Muscle layer of colon (tissue), 2 donors: ENCODE measurements around the gene INPP5A.
"Not testable (repeated sequence)": the region's sequence is repeated elsewhere in the genome, so short reads cannot be mapped to it uniquely, and the experiment has no call there.

ENCODE experiments used
- H3K27ac ChIP-seq: one replicate; pipeline ENCODE4 v1.7.0; 2013; ENCODE audit warnings: low read depth, mild to moderate bottlenecking, low read length, moderate library complexity
- H3K27me3 ChIP-seq, 2 donors: one replicate each; pipeline ENCODE4 v1.7.0; 2013; ENCODE audit warnings: low read length in 2 of 2, mild to moderate bottlenecking in 2 of 2; ENCODE audit not compliant: insufficient read depth in 2 of 2, control insufficient read depth in 1 of 2
- H3K36me3 ChIP-seq: one replicate; pipeline ENCODE4 v1.7.0; 2013; ENCODE audit warnings: mild to moderate bottlenecking, low read length; ENCODE audit not compliant: insufficient read depth
- H3K4me1 ChIP-seq: one replicate; pipeline ENCODE4 v1.7.0; 2013; ENCODE audit warnings: mild to moderate bottlenecking, low read length; ENCODE audit not compliant: insufficient read depth
- H3K4me3 ChIP-seq, 2 donors: one replicate each; pipeline ENCODE4 v1.7.0; 2013; ENCODE audit warnings: low read length in 2 of 2, low read depth in 1 of 2, mild to moderate bottlenecking in 1 of 2, moderate library complexity in 1 of 2
- H3K9ac ChIP-seq: one replicate; pipeline ENCODE4 v1.7.0; 2013; ENCODE audit warnings: low read length
- H3K9me3 ChIP-seq: one replicate; pipeline ENCODE4 v1.7.0; 2013; ENCODE audit warnings: mild to moderate bottlenecking, low read length
- donor health status: abdominal sarcoma.
- donor health status: Adenocarcinoma of cecum.

The INPP5A gene

DNA sequence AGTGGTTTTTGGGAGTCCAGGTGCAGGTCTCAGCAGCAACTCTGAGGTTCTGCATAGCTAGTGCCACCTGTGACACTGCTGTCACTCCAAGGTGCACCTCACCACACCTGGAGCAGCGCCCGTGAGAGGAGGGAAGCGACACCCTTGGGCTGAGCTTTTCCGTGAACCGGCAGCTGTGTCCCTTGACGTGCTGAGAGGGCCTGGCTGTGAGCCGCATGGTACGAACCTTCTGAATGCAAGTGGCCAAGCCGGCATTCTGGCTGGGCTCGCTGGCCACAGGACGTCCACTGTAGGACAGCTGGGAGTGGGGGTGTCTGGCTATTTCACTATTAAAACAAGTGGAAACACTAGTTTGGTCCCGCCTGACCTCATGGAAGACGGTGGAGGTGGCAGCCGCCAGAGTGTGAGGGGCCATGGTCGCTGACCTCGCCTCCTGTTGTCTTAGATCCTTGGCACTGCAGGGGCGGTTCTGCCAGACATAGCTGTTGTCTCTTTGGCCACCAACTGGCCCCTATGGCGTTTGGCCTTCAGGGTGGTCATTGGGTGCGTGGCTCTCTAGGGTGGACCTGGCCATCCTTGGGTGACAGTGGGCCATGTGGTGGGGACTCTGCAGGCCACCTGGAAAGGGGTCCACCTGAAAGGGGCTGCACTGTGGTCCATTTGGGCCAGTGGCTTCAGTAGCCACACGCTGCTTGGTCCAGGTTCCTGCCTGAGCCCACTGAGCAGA is 12.9 kb downstream of the INPP5A start:
- H3K9ac ChIP-seq = no peak overlapping the region
- no peaks in the 10 kb centered on the region for H3K9me3 ChIP-seq
- no peak overlapping the region for H3K27ac ChIP-seq
- H3K36me3 ChIP-seq = no peaks in the 10 kb centered on the region
- H3K4me3 ChIP-seq = no peak overlapping the region
- no peaks in the 10 kb centered on the region for H3K27me3 ChIP-seq
- H3K4me1 ChIP-seq = peaks cover 43% of the 10 kb centered on the region

GRCh38 chr10:132551093-132551807 is 13.7 kb downstream of the INPP5A start:
- H3K9ac ChIP-seq = no peak overlapping the region
- H3K27ac ChIP-seq = no peak overlapping the region
- H3K4me1 ChIP-seq = peaks cover 39% of the 10 kb centered on the region
- H3K27me3 ChIP-seq = no peaks in the 10 kb centered on the region
- no peaks in the 10 kb centered on the region for H3K36me3 ChIP-seq
- H3K4me3 ChIP-seq = no peak overlapping the region
- no peaks in the 10 kb centered on the region for H3K9me3 ChIP-seq

- no peak overlapping the region for H3K4me3 ChIP-seq
- H3K36me3 ChIP-seq = no peaks in the 10 kb centered on the region
- H3K27me3 ChIP-seq = no peaks in the 10 kb centered on the region
- peaks cover 37% of the 10 kb centered on the region for H3K4me1 ChIP-seq
- H3K27ac ChIP-seq = no peak overlapping the region
- H3K9ac ChIP-seq = no peak overlapping the region
- H3K9me3 ChIP-seq = no peaks in the 10 kb centered on the region
Observed at GRCh38 chr10:132551808-132552130, 14.2 kb downstream of the INPP5A start.

- H3K27me3 ChIP-seq, H3K4me3 ChIP-seq, H3K27ac ChIP-seq, H3K9me3 ChIP-seq, H3K9ac ChIP-seq, H3K36me3 ChIP-seq: not testable (repeated sequence)
- H3K4me1 ChIP-seq = peaks cover 31% of the 10 kb centered on the region
Observed at GRCh38 chr10:132552635-132553034, 15.0 kb downstream of the INPP5A start.

DNA sequence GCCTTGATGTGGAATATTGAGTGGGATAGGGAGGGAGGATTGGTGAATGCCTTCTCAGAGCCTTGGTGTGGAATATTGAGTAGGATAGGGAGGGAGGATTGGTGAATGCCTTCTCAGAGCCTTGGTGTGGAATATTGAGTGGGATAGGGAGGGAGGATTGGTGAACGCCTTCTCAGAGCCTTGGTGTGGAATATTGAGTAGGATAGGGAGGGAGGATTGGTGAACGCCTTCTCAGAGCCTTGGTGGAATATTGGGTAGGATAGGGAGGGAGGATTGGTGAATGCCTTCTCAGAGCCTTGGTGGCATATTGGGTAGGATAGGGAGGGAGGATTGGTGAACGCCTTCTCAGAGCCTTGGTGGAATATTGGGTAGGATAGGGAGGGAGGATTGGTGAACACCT is 16.0 kb downstream of the INPP5A start:
- H3K36me3 ChIP-seq, H3K27me3 ChIP-seq, H3K4me3 ChIP-seq, H3K9me3 ChIP-seq, H3K9ac ChIP-seq, H3K27ac ChIP-seq: not testable (repeated sequence)
- peaks cover 31% of the 10 kb centered on the region for H3K4me1 ChIP-seq

DNA sequence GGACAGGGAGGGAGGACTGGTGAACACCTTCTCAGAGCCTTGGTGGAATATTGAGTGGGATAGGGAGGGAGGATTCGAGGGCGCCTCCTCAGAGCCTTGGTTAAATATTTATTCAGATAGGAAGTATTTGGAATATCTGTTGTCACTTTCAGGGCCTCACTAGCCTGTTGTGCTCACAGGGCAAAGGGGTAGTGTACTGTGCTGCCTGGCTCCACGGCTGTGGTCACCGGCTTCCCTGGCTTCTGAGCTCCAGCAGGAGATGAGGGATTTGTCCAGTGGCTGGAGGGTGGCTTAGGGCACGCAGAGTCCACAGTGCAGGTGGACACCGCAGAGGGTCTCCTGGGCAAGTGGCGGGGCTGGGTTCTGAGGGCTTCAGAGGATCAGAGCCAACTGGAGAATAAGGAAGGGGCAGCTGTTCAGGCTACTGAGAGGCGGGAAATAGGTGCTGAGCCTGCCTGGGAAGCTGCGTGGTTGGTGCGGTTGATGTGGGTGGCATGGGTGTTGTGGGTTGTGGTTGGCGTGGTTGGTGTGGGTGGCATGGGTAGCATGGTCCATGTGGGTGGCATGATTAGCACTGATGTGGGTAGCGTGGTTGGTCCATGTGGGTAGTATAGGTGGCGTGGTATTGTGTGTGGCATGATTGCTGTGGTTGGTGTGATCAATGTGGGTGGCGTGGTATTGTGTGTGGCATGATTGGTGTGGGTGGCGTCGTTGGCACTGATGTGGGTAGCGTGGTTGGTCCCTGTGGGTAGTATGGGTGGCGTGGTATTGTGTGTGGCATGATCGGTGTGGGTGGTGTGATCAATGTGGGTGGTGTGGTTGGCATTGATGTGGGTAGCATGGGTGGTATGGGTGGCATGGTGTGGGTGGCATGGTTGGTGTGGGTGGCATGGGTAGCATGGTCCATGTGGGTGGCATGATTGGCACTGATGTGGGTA is 16.7 kb downstream of the INPP5A start:
- Histone ChIP-seq H3K9me3 (no peaks in the 10 kb centered on the region), H3K36me3 (no peaks in the 10 kb centered on the region), H3K27ac (no peak overlapping the region), H3K4me1 (peaks cover 28% of the 10 kb centered on the region), H3K27me3 (no peaks in the 10 kb centered on the region), H3K9ac (no peak overlapping the region), H3K4me3 (no peak overlapping the region)

DNA sequence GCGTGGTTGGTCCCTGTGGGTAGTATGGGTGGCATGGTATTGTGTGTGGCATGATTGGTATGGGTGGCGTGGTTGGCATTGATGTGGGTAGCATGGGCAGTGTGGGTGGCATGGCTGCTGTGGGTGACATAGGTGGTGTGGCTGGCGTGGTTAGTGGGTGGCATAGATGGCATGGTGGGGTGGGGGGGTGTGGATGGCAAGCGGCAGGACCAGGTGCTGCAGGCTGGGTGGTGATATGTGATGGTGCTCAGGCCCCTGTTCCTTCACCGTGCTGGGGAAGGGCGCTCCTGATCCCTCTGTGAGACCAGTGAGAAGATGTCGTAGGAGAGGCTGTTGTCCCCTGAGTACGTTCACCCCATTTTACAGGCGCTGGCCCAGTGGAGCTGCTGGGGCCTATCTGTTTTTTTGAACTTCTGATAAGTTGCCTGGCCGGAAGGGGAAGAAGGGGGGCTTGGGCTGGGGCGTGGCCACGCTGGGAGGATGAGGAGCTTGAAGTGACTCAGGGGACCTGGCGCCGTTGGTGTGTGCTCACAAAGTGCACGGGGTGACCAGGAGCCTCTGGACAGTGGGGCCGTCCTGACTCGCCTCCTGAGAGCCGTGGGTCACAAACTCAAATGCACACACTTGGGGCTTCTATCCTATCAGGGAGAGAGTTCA is 17.5 kb downstream of the INPP5A start:
- no peaks in the 10 kb centered on the region for H3K36me3 ChIP-seq
- no peak overlapping the region for H3K4me3 ChIP-seq
- H3K9ac ChIP-seq = no peak overlapping the region
- H3K27ac ChIP-seq = no peak overlapping the region
- peaks cover 32% of the 10 kb centered on the region for H3K4me1 ChIP-seq
- H3K9me3 ChIP-seq = no peaks in the 10 kb centered on the region
- no peaks in the 10 kb centered on the region for H3K27me3 ChIP-seq

DNA sequence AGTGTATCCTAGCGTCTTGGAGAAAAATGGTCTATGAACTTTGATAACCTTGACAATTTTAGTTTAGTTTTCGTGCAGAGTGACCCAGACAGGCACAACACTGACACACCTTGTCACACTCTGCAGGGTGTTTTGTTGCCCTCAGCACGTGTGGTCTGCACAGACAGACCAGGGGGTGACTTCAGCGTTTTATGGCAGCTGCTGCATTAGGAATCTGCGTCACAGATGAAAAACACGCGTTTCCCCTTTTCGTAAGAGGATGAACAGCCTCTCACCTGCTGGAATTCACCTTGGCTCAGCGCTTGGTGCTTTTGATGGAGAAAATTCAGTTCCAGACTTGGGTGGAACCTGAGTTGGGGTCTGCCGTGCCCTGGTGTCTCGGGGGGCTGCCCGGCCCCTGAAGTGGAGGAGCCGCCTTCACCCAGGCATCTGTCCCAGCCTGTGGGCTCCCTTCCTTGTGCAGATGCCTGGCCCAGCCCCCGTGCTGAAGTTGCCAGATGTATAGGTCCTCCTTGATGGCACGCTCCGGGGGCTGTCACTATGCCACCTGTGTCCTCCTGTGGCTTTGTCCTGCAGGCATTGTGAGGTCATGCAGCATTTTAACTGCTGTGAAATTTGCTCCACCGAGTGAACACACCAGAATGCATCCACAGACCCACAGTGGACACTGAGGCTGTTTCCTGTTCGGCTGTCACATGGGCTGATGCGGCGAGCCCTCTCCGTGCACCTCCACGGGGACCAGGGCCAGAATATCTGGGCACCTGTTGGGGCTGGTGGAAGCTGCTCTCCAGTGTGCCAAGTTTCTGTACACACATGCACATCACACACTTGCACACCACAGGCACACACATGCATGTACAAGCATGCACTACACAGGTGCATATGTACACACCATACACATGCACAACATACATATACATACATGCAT is 18.3 kb downstream of the INPP5A start:
- no peak overlapping the region for H3K27ac ChIP-seq
- no peaks in the 10 kb centered on the region for H3K9me3 ChIP-seq
- H3K4me1 ChIP-seq = peaks cover 34% of the 10 kb centered on the region
- no peaks in the 10 kb centered on the region for H3K36me3 ChIP-seq
- no peak overlapping the region for H3K9ac ChIP-seq
- no peak overlapping the region for H3K4me3 ChIP-seq
- H3K27me3 ChIP-seq = no peaks in the 10 kb centered on the region

GRCh38 chr10:132556994-132557441 is 19.4 kb downstream of the INPP5A start:
- peaks cover 27% of the 10 kb centered on the region for H3K4me1 ChIP-seq
- no peaks in the 10 kb centered on the region for H3K9me3 ChIP-seq
- H3K36me3 ChIP-seq = no peaks in the 10 kb centered on the region
- H3K9ac ChIP-seq = no peak overlapping the region
- H3K4me3 ChIP-seq = no peak overlapping the region
- no peak overlapping the region for H3K27ac ChIP-seq
- H3K27me3 ChIP-seq = no peaks in the 10 kb centered on the region

- no peak overlapping the region for H3K27ac ChIP-seq
- H3K4me1 ChIP-seq = peaks cover 27% of the 10 kb centered on the region
- no peaks in the 10 kb centered on the region for H3K36me3 ChIP-seq
- H3K4me3 ChIP-seq = no peak overlapping the region
- H3K9ac ChIP-seq = no peak overlapping the region
- no peaks in the 10 kb centered on the region for H3K27me3 ChIP-seq
- H3K9me3 ChIP-seq = no peaks in the 10 kb centered on the region
Observed at GRCh38 chr10:132557696-132558515, 20.3 kb downstream of the INPP5A start.
